A673 (cell line): ENCODE results near the gene VANGL2.

Source experiments
- EZH2 ChIP-seq: fragments of 200-600 bp; sonication (generic); IDR thresholded peaks from 2 replicates; pipeline ENCODE4 v1.6.1; 2017; ENCODE audit warnings: borderline replicate concordance, low read depth, mild to moderate bottlenecking, mixed read lengths, antibody characterized with exemption, low read length; ENCODE audit not compliant: poor library complexity, severe bottlenecking
- TF ChIP-seq, protein P1 (sequence below): fragments of 300-800, 200-600 bp; sonication (generic); conservative IDR thresholded peaks from 2 replicates; pipeline ENCODE4 v1.5.1; 2017; ENCODE audit warnings: low read depth, mild to moderate bottlenecking, antibody characterized with exemption, low read length, moderate library complexity, mixed read lengths

DNA sequence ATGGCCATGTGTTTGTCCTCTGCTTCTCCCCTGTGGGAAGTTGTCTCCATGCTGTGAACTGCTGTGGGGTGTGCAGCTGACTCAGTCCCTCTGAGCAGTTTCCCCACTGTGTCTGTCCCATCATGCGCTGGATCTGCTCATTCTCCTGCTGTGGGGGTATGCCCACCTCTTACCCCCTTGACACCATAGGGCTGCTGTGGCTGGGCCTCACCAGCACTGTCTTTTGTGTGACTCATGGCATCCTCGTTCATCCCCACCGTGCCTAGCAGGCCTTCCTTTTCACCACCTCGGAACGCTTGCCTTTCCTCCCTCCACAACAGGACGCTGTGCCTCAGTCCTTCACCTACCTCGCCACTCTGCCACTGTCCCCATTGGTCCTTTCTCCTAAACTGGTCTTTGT is 27.3 kb downstream of the VANGL2 start:
- TF ChIP-seq, protein P1, sequence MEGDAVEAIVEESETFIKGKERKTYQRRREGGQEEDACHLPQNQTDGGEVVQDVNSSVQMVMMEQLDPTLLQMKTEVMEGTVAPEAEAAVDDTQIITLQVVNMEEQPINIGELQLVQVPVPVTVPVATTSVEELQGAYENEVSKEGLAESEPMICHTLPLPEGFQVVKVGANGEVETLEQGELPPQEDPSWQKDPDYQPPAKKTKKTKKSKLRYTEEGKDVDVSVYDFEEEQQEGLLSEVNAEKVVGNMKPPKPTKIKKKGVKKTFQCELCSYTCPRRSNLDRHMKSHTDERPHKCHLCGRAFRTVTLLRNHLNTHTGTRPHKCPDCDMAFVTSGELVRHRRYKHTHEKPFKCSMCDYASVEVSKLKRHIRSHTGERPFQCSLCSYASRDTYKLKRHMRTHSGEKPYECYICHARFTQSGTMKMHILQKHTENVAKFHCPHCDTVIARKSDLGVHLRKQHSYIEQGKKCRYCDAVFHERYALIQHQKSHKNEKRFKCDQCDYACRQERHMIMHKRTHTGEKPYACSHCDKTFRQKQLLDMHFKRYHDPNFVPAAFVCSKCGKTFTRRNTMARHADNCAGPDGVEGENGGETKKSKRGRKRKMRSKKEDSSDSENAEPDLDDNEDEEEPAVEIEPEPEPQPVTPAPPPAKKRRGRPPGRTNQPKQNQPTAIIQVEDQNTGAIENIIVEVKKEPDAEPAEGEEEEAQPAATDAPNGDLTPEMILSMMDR, result no peak
- TF ChIP-seq EZH2, result no peak
